Right ventricle myocardium inferior (tissue), 1 donor: Measurements from ENCODE around the gene SMYD2. TPM values are rescaled to one million over a fixed set of nuclear protein-coding genes. Genes with fewer than 3 reads are reported as not detected.

Source experiments
- ATAC-seq: fragments of 200-7000 bp; cut with Tn5 transposase; one replicate; pipeline ENCODE4 v1.9.1; 2020; ENCODE audit warnings: mild to moderate bottlenecking, moderate library complexity
- DNase-seq: peaks from one replicate; pipeline ENCODE4 v3.0.0; 2021; ENCODE audit errors: missing footprints
- intact Hi-C: fragments of 100-400 bp; cut with DNase I; formaldehyde crosslinking; loops from one replicate; pipeline ENCODE4 v1.11.0; 2022
- total RNA-seq: library from RNA; stranded (reverse); fragmentation: NEBNext Ultra II Directional; extraction: Animal tissue kit (Norgen Biotek cat#: 25700); gene quantifications from one replicate; pipeline ENCODE4 v1.2.1, GENCODE V29; 2021
- donor health status: DM: no; HTN: yes; CAD: no; lungs with severe emphysema.

The SMYD2 gene
- total RNA-seq, 1 donor from 2014 or later = 205 TPM

DNA sequence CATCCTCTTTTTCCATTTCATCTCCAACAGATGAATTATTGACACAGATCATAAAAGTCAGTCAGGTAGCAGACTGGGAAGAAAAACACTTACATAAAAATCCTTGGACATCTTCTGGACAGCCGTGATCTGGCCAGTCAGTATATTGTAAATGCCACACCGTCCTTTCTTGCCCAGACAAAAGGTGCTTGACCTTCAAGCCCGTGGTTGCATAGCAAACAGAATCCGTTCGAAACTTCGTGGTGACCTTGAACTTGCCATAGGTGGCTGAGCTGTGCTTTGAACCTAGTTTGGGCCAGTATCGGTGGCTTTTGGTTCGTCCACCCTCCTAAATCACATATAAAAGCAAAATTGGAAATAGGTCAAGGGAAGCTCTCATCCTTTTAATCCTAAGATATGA, 88.4 kb downstream of the SMYD2 start:
- ATAC-seq = no peak
- DNase-seq = no peak
- intact Hi-C loops = loop anchor here (10.0 kb wide), 1 partner anchor 185 kb away; the partner anchor contains the start of gene PTPN14

DNA sequence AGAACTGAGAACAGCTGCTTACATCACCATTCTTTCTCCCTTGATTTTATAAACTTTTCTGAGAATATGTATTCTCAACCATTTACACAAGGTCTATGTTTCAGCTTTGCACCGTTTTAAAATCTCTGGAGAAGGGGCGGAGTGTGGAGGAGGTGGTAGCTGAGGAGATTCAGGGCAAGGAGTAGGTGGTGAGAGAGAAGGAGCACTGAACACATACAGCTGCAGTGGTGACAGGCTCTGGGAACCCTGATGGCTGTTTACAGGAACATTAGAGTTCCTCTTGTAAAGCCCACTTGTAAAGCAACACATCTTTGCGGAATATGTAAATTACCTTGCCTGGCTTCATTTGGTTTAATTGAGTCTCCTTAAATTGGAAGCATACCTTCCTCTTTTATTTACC, 89.7 kb downstream of the SMYD2 start:
- intact Hi-C loops = no loop called here
- no peak for ATAC-seq

DNA sequence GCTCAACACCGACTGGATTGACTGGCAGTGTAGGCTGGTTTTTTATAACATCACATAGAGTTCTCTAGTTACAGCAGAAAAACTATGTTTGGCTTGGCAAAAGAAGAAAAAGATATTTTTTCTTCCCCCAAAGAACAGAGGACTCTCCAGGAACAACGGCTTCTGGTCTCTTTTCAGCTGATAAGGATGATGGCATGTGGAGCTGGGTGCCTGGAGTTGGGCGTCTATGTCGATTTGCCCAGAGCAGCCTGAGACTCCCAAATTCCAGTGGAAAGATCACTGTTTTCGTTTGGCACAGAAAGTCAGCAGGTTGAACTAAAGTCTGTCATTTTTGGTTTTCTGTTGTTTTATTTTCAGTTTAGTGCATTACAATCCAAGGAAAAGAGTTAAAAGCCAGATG, 91.1 kb downstream of the SMYD2 start:
- intact Hi-C loops = no loop called here
- ATAC-seq (no peak), DNase-seq (no peak)

More for the DNA sequence above, 89.7 kb downstream of the SMYD2 start:
- DNase-seq = no peak

DNA sequence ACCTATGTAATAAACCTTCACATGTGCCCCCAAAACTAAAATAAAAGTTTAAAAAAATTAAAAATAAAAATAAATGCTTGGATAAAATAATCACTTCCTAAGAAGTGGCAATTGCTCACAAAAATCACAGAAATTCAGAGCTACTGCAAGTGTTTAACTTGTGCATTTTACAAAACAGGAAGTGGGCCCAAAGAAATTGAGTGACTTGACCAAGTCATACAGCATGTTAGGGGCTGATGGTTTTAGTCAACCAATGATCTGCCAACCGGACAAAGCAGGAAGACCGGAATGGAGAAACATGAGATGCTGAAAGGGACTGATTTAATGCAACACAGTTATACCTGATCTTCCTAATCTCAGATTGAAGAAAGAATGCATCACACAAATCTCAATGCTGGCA, 96.5 kb downstream of the SMYD2 start:
- DNase-seq (no peak), ATAC-seq (no peak)
- intact Hi-C loops = no loop called here

DNA sequence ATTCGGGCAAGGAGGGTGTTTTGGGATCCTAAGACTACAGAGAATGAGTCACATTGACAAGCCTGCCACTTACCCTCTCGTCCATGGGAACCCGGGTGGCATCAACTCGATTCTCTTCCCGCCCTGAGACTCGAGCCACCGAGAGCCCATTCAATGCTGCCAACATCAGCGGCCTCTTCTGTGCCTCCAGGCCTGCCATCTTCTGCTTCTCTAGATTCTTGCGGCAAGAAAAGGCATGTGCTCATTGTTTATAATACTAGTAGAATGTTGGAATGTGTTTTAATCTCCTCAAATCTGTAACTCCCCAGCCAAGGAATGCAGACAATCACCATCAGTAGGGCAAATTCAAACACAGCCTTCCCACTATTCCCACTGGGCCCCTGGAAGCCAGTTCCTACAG, 96.9 kb downstream of the SMYD2 start:
- intact Hi-C loops = no loop called here
- peak; percentile 50 for DNase-seq
- no peak for ATAC-seq

DNA sequence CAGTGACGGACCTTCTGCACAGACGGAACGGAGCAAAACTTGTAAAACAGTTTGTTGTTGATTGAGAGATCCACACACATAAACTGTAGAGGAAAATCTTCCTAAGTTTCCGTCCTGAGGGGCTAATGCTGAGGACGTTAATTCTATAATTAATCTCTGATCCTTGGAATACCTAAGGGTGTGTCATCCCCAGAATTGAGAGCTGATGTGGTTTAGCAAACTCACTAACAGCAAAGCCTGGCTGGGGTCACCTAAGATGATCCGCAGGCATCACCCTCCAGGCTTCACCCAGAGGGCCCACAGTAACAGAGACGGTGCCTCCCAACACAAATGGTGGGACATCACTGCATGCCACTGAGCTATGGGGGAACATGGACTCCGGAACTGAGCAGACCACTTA, 97.5 kb downstream of the SMYD2 start:
- ATAC-seq = no peak
- no peak for DNase-seq
- intact Hi-C loops = no loop called here

DNA sequence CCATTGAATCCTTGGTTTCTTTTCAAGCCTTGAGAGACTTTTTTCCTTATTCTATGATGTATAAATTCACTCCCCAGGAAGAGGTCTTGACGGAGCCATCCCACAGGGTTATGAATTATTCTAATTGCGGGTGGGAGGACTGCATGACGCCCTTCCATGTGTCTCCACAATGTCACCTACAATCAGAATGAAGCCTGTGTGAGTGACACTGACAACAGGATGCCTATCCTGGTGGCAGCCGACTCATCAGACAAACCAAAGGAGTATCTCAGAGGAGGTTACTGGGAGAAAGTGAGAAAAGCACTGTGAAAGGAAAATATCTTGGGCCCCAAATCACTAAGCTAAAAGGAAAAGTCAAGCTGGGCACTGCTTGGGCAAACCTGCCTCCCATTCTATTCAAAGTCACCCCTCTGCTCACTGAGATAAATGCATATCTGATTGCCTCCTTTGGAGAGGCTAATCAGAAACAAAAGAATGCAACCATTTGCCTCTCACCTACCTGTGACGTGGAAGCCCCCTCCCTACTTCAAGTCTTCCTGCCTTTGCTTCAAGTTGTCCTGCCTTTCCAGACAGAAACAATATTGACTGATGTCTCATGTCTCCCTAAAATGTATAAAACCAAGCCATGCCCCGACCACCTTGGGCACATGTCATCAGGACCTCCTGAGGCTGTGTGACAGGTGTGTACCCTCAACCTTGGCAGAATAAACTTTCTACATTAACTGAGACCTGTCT, 98.4 kb downstream of the SMYD2 start:
- intact Hi-C loops = no loop called here
- ATAC-seq (no peak), DNase-seq (peak; percentile 39)

DNA sequence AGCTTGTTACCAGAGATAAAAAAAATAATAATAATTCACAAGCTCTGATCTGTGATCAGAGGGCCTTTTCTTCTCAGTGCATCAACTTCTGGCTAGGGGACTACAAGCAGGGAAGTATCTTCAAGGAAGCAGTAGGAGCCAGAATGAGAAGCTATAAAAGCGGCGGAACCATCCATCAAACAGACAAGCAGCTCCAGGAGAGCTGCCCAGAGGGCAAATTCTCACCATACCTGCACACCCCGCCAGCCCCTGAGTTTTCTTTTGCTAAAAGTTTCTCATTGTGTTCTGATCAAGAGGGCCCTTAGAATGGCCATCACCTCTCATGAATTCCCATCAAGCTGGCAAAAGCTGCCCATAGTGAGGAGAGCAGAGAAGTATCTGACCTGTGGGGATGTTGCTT, 99.4 kb downstream of the SMYD2 start:
- ATAC-seq = no peak
- no peak for DNase-seq
- intact Hi-C loops = no loop called here

DNA sequence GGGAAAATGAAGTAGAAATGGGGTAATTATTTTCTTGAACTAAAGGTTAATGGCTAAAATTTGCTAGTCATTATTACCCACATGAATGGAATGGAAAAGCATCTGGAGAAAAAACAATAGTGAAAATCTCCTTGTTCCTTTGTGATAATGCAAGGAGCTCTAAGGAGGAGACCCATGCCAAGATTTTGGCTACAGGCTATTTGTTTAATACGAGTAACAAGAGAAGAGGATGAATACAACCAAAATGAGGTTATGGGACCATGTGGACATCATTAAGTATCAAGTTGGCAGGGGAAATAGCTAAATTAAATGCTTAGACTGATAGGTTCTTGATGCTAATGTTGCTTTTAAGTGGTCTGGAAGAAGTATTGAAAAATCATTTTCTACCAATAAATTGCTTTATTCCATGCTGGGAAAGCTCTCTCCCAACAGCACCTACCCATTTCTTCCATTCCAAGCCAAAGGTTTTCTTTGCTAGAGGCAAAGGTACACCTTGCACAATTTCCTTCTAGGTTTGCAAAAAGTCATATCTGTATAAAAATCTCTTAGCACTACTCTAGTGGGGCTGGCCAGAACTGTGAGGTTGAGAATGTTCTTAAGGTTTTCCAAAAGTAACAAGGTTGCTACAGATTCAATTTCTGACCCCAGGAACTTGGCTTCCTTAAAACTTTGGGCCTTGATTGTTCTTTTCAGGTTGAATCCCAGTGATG, 100.2 kb downstream of the SMYD2 start:
- ATAC-seq (no peak), DNase-seq (no peak)
- intact Hi-C loops = no loop called here

DNA sequence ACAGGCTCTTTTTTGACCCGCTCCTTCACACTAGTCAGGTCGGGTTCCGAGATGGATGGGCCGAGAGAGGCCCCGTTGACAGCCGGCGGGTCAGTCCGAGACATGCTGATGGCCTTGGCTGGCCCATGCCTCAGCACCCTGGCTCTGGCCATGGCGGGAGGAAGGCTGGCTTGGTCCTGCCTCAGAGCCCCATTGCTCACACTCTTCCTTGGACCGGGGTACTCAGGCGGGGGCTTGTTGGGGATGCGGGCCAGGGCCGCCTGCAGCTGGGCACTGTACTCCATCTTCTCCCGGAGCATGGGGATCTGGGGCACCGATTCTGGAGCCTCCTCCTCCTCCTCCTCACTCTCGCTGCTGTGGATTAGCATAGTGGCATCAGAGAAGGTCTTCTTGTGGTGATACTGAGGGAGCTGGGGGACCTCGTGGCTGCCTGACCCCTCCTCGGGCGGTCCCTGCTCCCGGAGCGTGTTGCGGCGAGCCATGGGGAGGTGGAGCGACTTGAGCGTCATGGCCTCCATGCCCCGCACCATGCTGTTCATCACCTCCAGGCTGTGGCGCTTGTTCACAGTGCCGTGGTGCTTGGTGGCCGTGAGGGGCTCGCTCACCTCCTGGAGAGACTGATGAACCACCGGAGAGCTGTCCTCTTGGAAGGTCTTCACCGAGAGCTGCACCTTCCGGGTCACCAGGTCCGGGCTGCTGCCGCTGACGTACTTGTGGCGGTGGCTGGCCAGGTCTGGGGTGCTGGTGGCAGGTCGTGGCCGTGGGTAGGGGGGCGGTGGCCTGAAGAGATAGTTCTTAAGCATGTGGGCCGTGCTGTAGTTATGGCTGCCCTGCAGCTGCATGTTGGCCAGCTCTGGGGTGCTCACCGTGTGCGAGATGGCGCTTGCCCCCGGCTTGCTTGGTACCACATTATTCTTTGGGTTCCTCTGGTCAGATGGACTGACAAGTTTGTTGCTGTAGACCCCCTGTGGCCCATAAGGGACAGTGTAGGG, 102.7 kb downstream of the SMYD2 start:
- intact Hi-C loops = no loop called here
- ATAC-seq = no peak

DNA sequence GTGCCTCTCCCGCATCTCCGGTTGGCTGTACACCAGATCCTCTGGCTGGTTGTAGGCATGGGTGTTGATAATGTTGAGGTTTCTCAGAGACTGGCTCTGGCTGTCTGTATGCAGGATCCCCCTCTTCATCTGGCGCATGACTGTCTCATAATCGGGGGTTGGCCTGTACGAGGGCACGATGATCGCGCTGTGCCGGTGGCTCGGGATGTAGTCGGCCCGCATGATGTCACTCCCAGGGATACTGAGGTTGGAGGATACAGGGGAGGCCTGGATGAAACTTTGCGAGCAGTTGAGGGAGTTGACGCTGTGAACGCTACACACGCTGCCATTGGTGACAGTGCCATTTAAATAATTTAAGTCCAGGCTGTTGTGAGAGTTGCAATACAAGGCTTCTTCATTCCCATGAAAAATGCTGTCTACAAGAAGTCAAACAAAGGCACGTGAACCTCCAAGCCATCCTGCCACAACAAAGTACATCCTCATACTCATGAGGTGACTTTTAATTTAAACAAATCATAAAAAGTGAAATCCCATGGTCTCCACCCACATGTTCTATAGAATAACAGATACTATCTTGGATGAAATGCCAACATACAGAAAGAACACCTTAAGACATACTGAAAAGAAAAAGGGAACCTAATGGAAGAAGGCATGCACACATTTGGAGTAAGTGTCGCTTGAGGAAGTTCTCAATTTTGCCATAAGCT, 103.6 kb downstream of the SMYD2 start:
- intact Hi-C loops = no loop called here

More for the DNA sequence above, 102.7 kb downstream of the SMYD2 start:
- peak; percentile 30 for DNase-seq

DNA sequence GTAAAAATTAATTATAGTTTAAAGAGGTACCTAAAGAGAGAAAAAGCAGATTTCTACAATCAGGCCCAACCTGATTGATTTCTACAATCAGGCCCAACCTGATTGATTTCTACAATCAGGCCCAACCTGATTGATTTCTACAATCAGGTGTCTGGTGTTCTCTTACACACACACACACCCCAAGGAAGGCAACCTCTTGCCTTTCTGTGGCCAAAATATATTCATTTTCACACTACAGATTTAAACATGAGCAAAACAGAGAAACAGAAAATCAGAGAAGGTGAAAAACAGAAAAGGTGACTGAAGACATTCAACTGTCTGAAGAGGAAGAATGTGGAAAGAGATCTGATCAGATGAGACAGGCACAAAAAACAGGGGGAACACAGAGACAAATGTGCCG, 104.5 kb downstream of the SMYD2 start:
- intact Hi-C loops = no loop called here
- no peak for ATAC-seq
- no peak for DNase-seq

More for the DNA sequence above, 103.6 kb downstream of the SMYD2 start:
- DNase-seq = no peak
- ATAC-seq = peak; percentile 23

DNA sequence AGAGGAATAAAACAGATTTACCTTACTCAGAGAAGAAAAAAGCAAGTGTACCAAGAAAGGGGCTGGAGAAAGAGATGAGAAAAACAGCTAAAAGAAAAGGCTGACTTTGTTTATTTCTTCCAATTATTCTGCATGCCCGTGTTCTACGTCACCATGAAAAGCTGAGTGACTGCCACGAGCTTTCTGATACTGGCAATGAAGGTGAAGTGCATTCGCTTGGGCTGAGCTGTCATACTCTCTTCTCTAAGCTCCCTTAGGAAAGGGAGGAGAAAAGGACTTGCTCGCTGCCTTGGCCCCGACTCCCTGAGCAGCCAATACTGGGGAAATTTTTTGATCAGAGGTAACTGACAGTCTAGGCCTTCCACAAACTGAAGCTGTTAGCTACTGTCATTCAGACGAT, 105.4 kb downstream of the SMYD2 start:
- intact Hi-C loops = no loop called here
- DNase-seq = no peak
- ATAC-seq = no peak
